ENCODE measurements around the gene TREML4.

DNA sequence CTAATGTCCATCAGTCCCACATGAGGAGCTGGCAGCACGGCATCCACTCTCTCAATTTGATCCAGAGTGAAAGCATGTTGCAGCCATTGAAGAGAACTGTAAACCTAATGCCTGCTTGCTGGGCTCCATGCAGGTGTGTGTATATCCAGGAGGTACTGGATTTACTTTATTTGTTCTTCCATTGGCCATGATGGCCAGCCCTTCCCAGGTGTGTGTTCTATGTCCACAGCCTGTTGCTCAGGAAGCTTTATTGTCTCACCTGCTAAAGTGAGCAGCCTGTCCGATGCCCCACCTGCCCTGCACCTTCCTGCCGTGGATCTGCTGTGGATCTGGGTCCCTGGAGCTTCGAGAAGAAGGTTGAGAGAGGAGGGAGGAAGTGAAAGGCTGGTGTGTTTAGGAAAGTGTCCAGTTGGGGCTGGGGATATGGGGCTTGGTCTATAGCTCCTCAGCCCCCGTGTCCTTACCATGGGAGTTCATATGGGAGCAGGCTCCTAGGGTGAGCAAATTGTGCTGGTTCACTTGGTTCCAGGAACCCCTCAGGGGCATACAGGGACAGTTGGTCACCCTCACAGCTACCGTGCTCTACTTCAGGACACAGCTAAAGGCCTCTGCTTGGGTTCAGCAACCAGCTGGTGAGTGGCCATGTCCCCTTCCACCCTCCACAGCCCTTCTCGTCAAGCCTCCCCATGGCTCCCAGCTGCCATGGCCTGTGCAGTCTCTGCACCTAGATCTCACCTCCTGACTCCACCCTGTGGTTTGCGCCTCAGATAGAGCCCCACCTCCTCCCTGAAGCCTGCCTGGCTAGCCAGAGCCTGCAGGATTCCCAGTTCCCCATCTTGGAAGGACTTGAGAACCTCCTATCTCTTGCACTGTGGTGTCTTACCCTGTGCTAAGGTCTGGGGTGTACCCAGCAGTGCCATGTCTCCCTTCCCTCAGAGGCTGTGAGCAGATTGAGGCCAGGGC is 39.9 kb upstream of the TREML4 start:
- TF ChIP-seq CTCF (IDR thresholded peaks at IDR 0.05; ENCODE audit: low read depth, low read length, missing input control), result no peak
- no peak for TF ChIP-seq RXRA (IDR thresholded peaks at IDR 0.05)
- no peak for TF ChIP-seq ATF3 (IDR thresholded peaks at IDR 0.05)
- TF ChIP-seq TAF1 (conservative IDR thresholded peaks at IDR 0.05), result no peak
- no peak for TF ChIP-seq NR2F2 (IDR thresholded peaks at IDR 0.05)
